GM18909 (cell line): ENCODE measurements around the gene CIAO2B.
"Not testable (repeated sequence)": the region's sequence is repeated elsewhere in the genome, so short reads cannot be mapped to it uniquely, and the experiment has no call there.

ENCODE experiments used
- ATAC-seq: cut with Tn5 transposase; IDR thresholded peaks from one replicate; pipeline ENCODE4 v1.9.1; 2021; ENCODE audit warnings: mild to moderate bottlenecking; ENCODE audit not compliant: unreplicated experiment, poor library complexity

CIAO2B gene

GRCh38 chr16:66934138-66934838 is at the start of gene CIAO2B:
TSS of gene CIAO2B (minus strand) at chr16:66934402. CDS start at chr16:66934364, 38 bp downstream.
- peak; percentile 71 for ATAC-seq

- no peak for ATAC-seq
Measured at GRCh38 chr16:66983033-66983432, 48.8 kb upstream of the CIAO2B start.

GRCh38 chr16:66979011-66979717 is 45.0 kb upstream of the CIAO2B start:
- ATAC-seq = no peak

GRCh38 chr16:66977341-66978113 is 43.3 kb upstream of the CIAO2B start:
- ATAC-seq = peak; percentile 81

GRCh38 chr16:66976746-66977145 is 42.5 kb upstream of the CIAO2B start:
- no peak for ATAC-seq

GRCh38 chr16:66975302-66975893 is 41.2 kb upstream of the CIAO2B start:
- ATAC-seq = no peak

- ATAC-seq = not testable (repeated sequence)
Measured at GRCh38 chr16:66974932-66975246, 40.7 kb upstream of the CIAO2B start.

GRCh38 chr16:66974156-66974931 is 40.1 kb upstream of the CIAO2B start:
- ATAC-seq = not testable (repeated sequence)

- ATAC-seq = no peak
Measured at GRCh38 chr16:66973716-66974115, 39.5 kb upstream of the CIAO2B start.

GRCh38 chr16:66972983-66973382 is 38.8 kb upstream of the CIAO2B start:
- ATAC-seq = no peak

- ATAC-seq = no peak
Measured at GRCh38 chr16:66970775-66971720, 36.8 kb upstream of the CIAO2B start.

- no peak for ATAC-seq
Measured at GRCh38 chr16:66968847-66969246, 34.6 kb upstream of the CIAO2B start.

- no peak for ATAC-seq
Measured at GRCh38 chr16:66964049-66964448, 29.8 kb upstream of the CIAO2B start.

- ATAC-seq = no peak
Measured at GRCh38 chr16:66961914-66962313, 27.7 kb upstream of the CIAO2B start.

GRCh38 chr16:66961065-66961744 is 27.0 kb upstream of the CIAO2B start, which contains the start of gene CES3:
TSS of gene CES3 (plus strand) at chr16:66961266. CDS start at chr16:66961308, 42 bp downstream.
- ATAC-seq = peak; percentile 72

GRCh38 chr16:66960270-66960669 is 26.1 kb upstream of the CIAO2B start:
- no peak for ATAC-seq

GRCh38 chr16:66959704-66960161 is 25.5 kb upstream of the CIAO2B start:
- ATAC-seq = no peak
